B cell (primary cell): ENCODE results near the gene MYT1. TPM values are rescaled to one million over a fixed set of nuclear protein-coding genes. Genes with fewer than 3 reads are reported as not detected.

Experiments used
- ATAC-seq: fragments of 200-7000 bp; cut with Tn5 transposase; one replicate; pipeline ENCODE4 v1.10.0; 2021; ENCODE audit warnings: low read depth, mild to moderate bottlenecking, moderate number of reproducible peaks, moderate library complexity
- CTCF ChIA-PET: fragments of 350-600 bp; sonication (Branson Sonifier 250); formaldehyde crosslinking; loops from one replicate; lab custom pipeline; 2021; ENCODE audit warnings: antibody characterized with exemption, inconsistent platforms; lab: Charles Lee
- POLR2A ChIA-PET: fragments of 350-600 bp; sonication (Branson Sonifier 250); formaldehyde crosslinking; loops from one replicate; lab custom pipeline; 2021; ENCODE audit warnings: antibody characterized with exemption; lab: Charles Lee
- DNase-seq: peaks from one replicate; pipeline ENCODE4 v3.0.0; 2013
- H2AFZ ChIP-seq: 2 replicates; pipeline ENCODE4 v1.6.1; 2012; ENCODE audit warnings: mild to moderate bottlenecking, low read depth, low read length; ENCODE audit not compliant: insufficient read depth, poor library complexity, severe bottlenecking
- H3K27ac ChIP-seq, 2 donors: 1 replicate in 1 of 2; 2 replicates in 1 of 2; pipeline ENCODE4 v1.5.1; 2012 to 2013; ENCODE audit warnings: low read length in 2 of 2, mild to moderate bottlenecking in 2 of 2, moderate library complexity in 1 of 2
- H3K27me3 ChIP-seq, 4 experiments: fragments of 200-600 bp in 1 of 4; sonication (generic) in 1 of 4; replicated peaks in 1 of 4; 1 replicate in 2 of 4; 2 replicates in 2 of 4; pipeline versions ENCODE4 v1.6.1 to v1.7.0; 2013 to 2016; ENCODE audit warnings: low read length in 3 of 4, mild to moderate bottlenecking in 2 of 4, mixed read lengths in 1 of 4, moderate library complexity in 1 of 4; ENCODE audit not compliant: insufficient read depth in 4 of 4, control insufficient read depth in 3 of 4; ENCODE audit errors: control extremely low read depth in 1 of 4
- H3K36me3 ChIP-seq, 2 experiments: replicated peaks in 1 of 2; 1 replicate in 1 of 2; 2 replicates in 1 of 2; pipeline versions ENCODE4 v1.6.1 to v1.7.1; 2013; ENCODE audit warnings: low read length in 1 of 2; ENCODE audit not compliant: insufficient read depth in 2 of 2, control insufficient read depth in 1 of 2; ENCODE audit errors: control extremely low read depth in 1 of 2, extremely low read depth in 1 of 2
- H3K4me1 ChIP-seq, 2 donors: fragments of 200-600 bp in 1 of 2; sonication (generic) in 1 of 2; 1 replicate in 1 of 2; 2 replicates in 1 of 2; pipeline versions ENCODE4 v1.5.1 to v1.6.1; 2013 to 2017; ENCODE audit warnings: low read length in 2 of 2; ENCODE audit not compliant: control insufficient read depth in 2 of 2, insufficient read depth in 2 of 2
- H3K4me2 ChIP-seq: replicated peaks from 2 replicates; pipeline ENCODE3; 2012; ENCODE audit warnings: mild to moderate bottlenecking, low read depth, low read length; ENCODE audit not compliant: poor library complexity, severe bottlenecking
- H3K4me3 ChIP-seq, 5 experiments: fragments of 200-600 bp in 1 of 5; sonication (generic) in 1 of 5; 1 replicate in 3 of 5; 2 replicates in 2 of 5; pipeline versions ENCODE4 v1.5.1 to v1.7.0; 2011 to 2016; ENCODE audit warnings: low read length in 4 of 5, mild to moderate bottlenecking in 4 of 5, low read depth in 2 of 5, control low read depth in 1 of 5, moderate library complexity in 1 of 5; ENCODE audit not compliant: insufficient read depth in 1 of 5; ENCODE audit errors: control extremely low read depth in 1 of 5, extremely low read depth in 1 of 5
- H3K79me2 ChIP-seq: fragments of 200-600 bp; sonication (generic); one replicate; pipeline ENCODE4 v1.6.0; 2016; ENCODE audit warnings: low read length; ENCODE audit not compliant: control insufficient read depth, insufficient read depth
- H3K9ac ChIP-seq: fragments of 200-600 bp; sonication (generic); 2 replicates; pipeline ENCODE4 v1.6.1; 2017; ENCODE audit warnings: mild to moderate bottlenecking, low read length, moderate library complexity
- H3K9me3 ChIP-seq, 3 donors: one replicate each; pipeline versions ENCODE4 v1.6.1 to v1.7.1; 2013; ENCODE audit warnings: low read length in 2 of 3; ENCODE audit not compliant: control insufficient read depth in 2 of 3, insufficient read depth in 1 of 3; ENCODE audit errors: control extremely low read depth in 1 of 3
- H4K20me1 ChIP-seq: 2 replicates; pipeline ENCODE4 v1.6.0; 2012; ENCODE audit warnings: mild to moderate bottlenecking, low read length; ENCODE audit not compliant: insufficient read depth, control insufficient read depth, poor library complexity, severe bottlenecking
- H3K27ac Mint-ChIP-seq: one replicate; pipeline ENCODE4 v1.8.0; 2021; ENCODE audit warnings: mixed read lengths
- H3K27me3 Mint-ChIP-seq: one replicate; pipeline ENCODE4 v1.8.0; 2021; ENCODE audit warnings: mixed read lengths
- H3K4me1 Mint-ChIP-seq: one replicate; pipeline ENCODE4 v1.8.0; 2021; ENCODE audit warnings: mixed read lengths
- H3K4me3 Mint-ChIP-seq: one replicate; pipeline ENCODE4 v1.8.0; 2021; ENCODE audit warnings: mixed read lengths
- H3K9me3 Mint-ChIP-seq: one replicate; pipeline ENCODE4 v1.8.0; 2022; ENCODE audit warnings: mixed read lengths; ENCODE audit not compliant: insufficient read depth
- CTCF ChIP-seq: fragments of 200-600 bp; IDR thresholded peaks from one replicate; pipeline ENCODE4 v1.8.0; 2022; ENCODE audit warnings: antibody characterized with exemption, mild to moderate bottlenecking
- EZH2 ChIP-seq: IDR thresholded peaks from 2 replicates; pipeline ENCODE4 v1.6.1; 2012; ENCODE audit warnings: borderline replicate concordance, low read depth, mild to moderate bottlenecking, moderate library complexity, low read length; ENCODE audit not compliant: insufficient read depth, poor library complexity, severe bottlenecking
- WGBS: methylation state at CpG from one replicate; pipeline ENCODE4 v1.1.5; 2013; ENCODE audit warnings: missing lambda C conversion rate; ENCODE audit not compliant: insufficient coverage; 5-methylcytosine and 5-hydroxymethylcytosine counted together
- intact Hi-C: fragments of 100-400 bp; cut with micrococcal nuclease; formaldehyde crosslinking; loops from one replicate; pipeline ENCODE4 v1.10.0; 2022
- polyA plus RNA-seq: library from polyadenylated mRNA; depleted of rRNA; stranded (reverse); fragments of >200 nt; gene quantifications from 2 replicates; pipeline ENCODE4 v1.2.3, GENCODE V29; 2012
- total RNA-seq, 2 donors: library from RNA; stranded (reverse); fragments of 120-200 nt in 1 of 2; gene quantifications; 1 replicate in 1 of 2; 2 replicates in 1 of 2; pipeline versions ENCODE4 v1.2.3 to v1.2.4, GENCODE V29; 2013 to 2022

Gene MYT1
- total and polyA plus RNA-seq, 2 donors (not counting 1 experiment from before 2014, with no cell fraction given) = 0.49 to 42.2 TPM

GRCh38 chr20:64242797-64243475 lies 78.7 kb downstream of the MYT1 start:
- H3K79me2 ChIP-seq = no peaks in the 10 kb centered on the region
- no peak overlapping the region for H3K4me3 ChIP-seq
- Mint-ChIP-seq H3K27ac (peak overlapping the region; percentile 18), H3K27me3 (peaks cover 29% of the 10 kb centered on the region), H3K4me3 (no peak overlapping the region), H3K9me3 (no peaks in the 10 kb centered on the region), H3K4me1 (no peaks in the 10 kb centered on the region)
- CTCF ChIA-PET = no interaction called here
- ATAC-seq (no peak), DNase-seq (no peak)
- no peaks in the 10 kb centered on the region for H3K36me3 ChIP-seq
- no peak overlapping the region for H3K9ac ChIP-seq
- no peak overlapping the region for H2AFZ ChIP-seq
- POLR2A ChIA-PET = no interaction called here
- WGBS = 72% methylated on average over 3 of the region's 4 CpGs
- intact Hi-C loops = no loop called here
- H3K9me3 ChIP-seq = no peaks in the 10 kb centered on the region
- H3K4me2 ChIP-seq = no peak overlapping the region
- H3K27me3 ChIP-seq = peaks cover 0 to 38% (median 10%) of the 10 kb centered on the region in 4 experiments
- H3K27ac ChIP-seq = no peak overlapping the region
- H3K4me1 ChIP-seq = peaks cover 0 to 5% of the 10 kb centered on the region in 2 donors
- H4K20me1 ChIP-seq = no peaks in the 10 kb centered on the region
- TF ChIP-seq CTCF (no peak), EZH2 (no peak)

GRCh38 chr20:64244281-64244805 lies 80.1 kb downstream of the MYT1 start:
- no peak for DNase-seq
- Histone ChIP-seq H3K4me3 (no peak overlapping the region), H3K36me3 (no peaks in the 10 kb centered on the region), H4K20me1 (no peaks in the 10 kb centered on the region), H3K9ac (no peak overlapping the region), H3K4me2 (no peak overlapping the region), H2AFZ (no peak overlapping the region), H3K27ac (no peak overlapping the region), H3K9me3 (no peaks in the 10 kb centered on the region), H3K4me1 (peaks cover 0 to 3% of the 10 kb centered on the region in 2 donors), H3K27me3 (peaks cover 0 to 38% (median 11%) of the 10 kb centered on the region in 4 experiments), H3K79me2 (no peaks in the 10 kb centered on the region)
- H3K27ac Mint-ChIP-seq = no peak overlapping the region
- ChIA-PET CTCF (interaction anchor here (1.2 kb wide), 1 partner anchor 12 kb away, joined by 3 read pairs; no protein-coding TSS in a partner anchor), POLR2A (no interaction called here)
- peaks cover 29% of the 10 kb centered on the region for H3K27me3 Mint-ChIP-seq
- no peak for ATAC-seq
- H3K9me3 Mint-ChIP-seq = no peaks in the 10 kb centered on the region
- H3K4me3 Mint-ChIP-seq = no peak overlapping the region
- WGBS = 77% methylated on average over 2 of the region's 2 CpGs
- TF ChIP-seq CTCF = no peak
- TF ChIP-seq EZH2 = no peak
- no peaks in the 10 kb centered on the region for H3K4me1 Mint-ChIP-seq
- intact Hi-C loops = no loop called here
